Naive thymus-derived CD4-positive, alpha-beta T cell (primary cell): ENCODE results near the gene FCAMR. TPM values are rescaled to one million over a fixed set of nuclear protein-coding genes. Genes with fewer than 3 reads are reported as not detected.

ENCODE experiments used
- ATAC-seq: fragments of 150-1000 bp; cut with Tn5 transposase; 2 replicates; pipeline ENCODE4 v1.10.0; 2021; ENCODE audit warnings: mild to moderate bottlenecking, moderate library complexity
- CTCF ChIA-PET: fragments of 350-600 bp; sonication (Branson Sonifier 250); formaldehyde crosslinking; loops from one replicate; lab custom pipeline; 2021; ENCODE audit warnings: antibody characterized with exemption; lab: Charles Lee
- POLR2A ChIA-PET: fragments of 350-600 bp; sonication (Branson Sonifier 250); formaldehyde crosslinking; loops from one replicate; lab custom pipeline; 2021; ENCODE audit warnings: antibody characterized with exemption, inconsistent platforms; lab: Charles Lee
- DNase-seq, 9 donors: peaks; one replicate each; pipeline versions ENCODE4 v3.0.0 to v3.0.0-alpha.2; 2020 to 2022; ENCODE audit warnings: mixed read lengths in 1 of 9
- H3K27ac ChIP-seq: one replicate; pipeline ENCODE4 v1.7.0; 2013; ENCODE audit warnings: mild to moderate bottlenecking, low read depth, low read length, moderate library complexity
- H3K27me3 ChIP-seq, 2 donors: one replicate each; pipeline ENCODE4 v1.7.0; 2013; ENCODE audit warnings: low read length in 2 of 2, mild to moderate bottlenecking in 2 of 2, moderate library complexity in 2 of 2; ENCODE audit not compliant: control insufficient read depth in 2 of 2, insufficient read depth in 2 of 2
- H3K36me3 ChIP-seq, 3 experiments: 1 replicate in 2 of 3; 2 replicates in 1 of 3; pipeline ENCODE4 v1.7.0; 2013; ENCODE audit warnings: low read length in 3 of 3, mild to moderate bottlenecking in 3 of 3, moderate library complexity in 1 of 3; ENCODE audit not compliant: insufficient read depth in 3 of 3, control insufficient read depth in 2 of 3
- H3K4me1 ChIP-seq, 2 donors: one replicate each; pipeline ENCODE4 v1.7.0; 2013; ENCODE audit warnings: low read length in 2 of 2, mild to moderate bottlenecking in 2 of 2, moderate library complexity in 1 of 2; ENCODE audit not compliant: control insufficient read depth in 2 of 2, insufficient read depth in 2 of 2
- H3K4me3 ChIP-seq: 2 replicates; pipeline ENCODE4 v1.7.0; 2013; ENCODE audit warnings: mild to moderate bottlenecking, low read length
- H3K9me3 ChIP-seq, 3 experiments: 1 replicate in 2 of 3; 2 replicates in 1 of 3; pipeline ENCODE4 v1.7.0; 2013; ENCODE audit warnings: low read length in 3 of 3; ENCODE audit not compliant: control insufficient read depth in 2 of 3
- H3K27ac Mint-ChIP-seq, 9 donors: one replicate each; pipeline ENCODE4 v1.8.0; 2020 to 2022; ENCODE audit warnings: mixed read lengths in 9 of 9, mild to moderate bottlenecking in 8 of 9, moderate library complexity in 5 of 9, inconsistent platforms in 2 of 9
- H3K27me3 Mint-ChIP-seq, 5 donors: one replicate each; pipeline ENCODE4 v1.8.0; 2021 to 2022; ENCODE audit warnings: mixed read lengths in 5 of 5, mild to moderate bottlenecking in 1 of 5
- H3K36me3 Mint-ChIP-seq, 5 donors: one replicate each; pipeline ENCODE4 v1.8.0; 2020 to 2022; ENCODE audit warnings: mixed read lengths in 5 of 5, mild to moderate bottlenecking in 3 of 5, inconsistent platforms in 1 of 5
- H3K4me1 Mint-ChIP-seq, 7 donors: one replicate each; pipeline ENCODE4 v1.8.0; 2020 to 2022; ENCODE audit warnings: mixed read lengths in 7 of 7, mild to moderate bottlenecking in 3 of 7, inconsistent platforms in 1 of 7
- H3K4me3 Mint-ChIP-seq, 10 donors: one replicate each; pipeline ENCODE4 v1.8.0; 2020 to 2022; ENCODE audit warnings: mild to moderate bottlenecking in 10 of 10, mixed read lengths in 10 of 10, moderate library complexity in 6 of 10, inconsistent platforms in 2 of 10
- H3K9me3 Mint-ChIP-seq, 11 donors: one replicate each; pipeline ENCODE4 v1.8.0; 2020 to 2022; ENCODE audit warnings: mixed read lengths in 11 of 11, mild to moderate bottlenecking in 4 of 11, inconsistent platforms in 1 of 11, moderate library complexity in 1 of 11
- intact Hi-C, 2 donors: fragments of 100-400 bp; cut with micrococcal nuclease; formaldehyde crosslinking; loops; one replicate each; pipeline ENCODE4 v1.15.1; 2023
- polyA plus RNA-seq, 2 donors: library from polyadenylated mRNA; unstranded; fragments of 300-500 nt; fragmentation: Illumina TruSeq; gene quantifications; one replicate each; pipeline ENCODE4 v1.2.3, GENCODE V29; 2021
- total RNA-seq, 6 experiments: library from RNA in 5 of 6; stranded (reverse) in 5 of 6; gene quantifications; 1 replicate in 5 of 6; 2 replicates in 1 of 6; pipeline ENCODE4 v1.2.3 and lab custom pipeline; 2021 to 2026

FCAMR gene
- total and polyA plus RNA-seq, 7 experiments from 2014 or later, result not detected

DNA sequence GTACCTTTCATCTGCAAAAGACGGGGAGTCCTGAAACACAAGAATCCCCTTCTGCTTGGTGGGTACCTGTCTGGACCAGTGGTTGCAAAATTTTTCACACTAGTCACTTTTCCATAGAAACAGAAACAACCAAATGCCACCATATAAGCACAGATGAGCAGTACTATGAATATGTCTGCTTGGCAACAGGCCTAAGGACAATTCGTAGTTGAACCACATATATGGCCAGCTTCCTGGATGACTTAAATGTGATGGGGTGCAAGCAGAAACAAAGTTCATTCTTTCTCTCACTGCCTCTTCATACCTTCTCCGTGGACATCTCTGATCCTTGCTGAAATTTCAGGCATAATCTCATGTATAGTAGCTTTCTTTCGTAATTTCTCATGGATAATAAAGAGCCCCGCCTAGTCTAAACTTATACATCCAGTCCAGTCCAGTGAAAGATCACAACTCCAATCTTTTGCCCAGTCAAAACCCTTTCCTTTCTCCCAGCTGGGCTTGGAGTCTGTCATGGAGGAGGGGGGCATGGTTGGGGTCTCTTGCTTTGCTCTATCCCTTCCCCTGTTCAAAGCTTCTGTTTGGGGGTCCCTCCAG, 7.0 kb downstream of the FCAMR start:
- H3K9me3 Mint-ChIP-seq, result no peaks in the 10 kb centered on the region
- no peak overlapping the region for H3K27ac ChIP-seq
- no peak overlapping the region for H3K27ac Mint-ChIP-seq
- peaks cover 30 to 50% (median 42%) of the 10 kb centered on the region in 7 donors for H3K4me1 Mint-ChIP-seq
- no peaks in the 10 kb centered on the region for H3K27me3 Mint-ChIP-seq
- H3K4me3 Mint-ChIP-seq, result no peak overlapping the region
- ATAC-seq (no peak), DNase-seq (no peak)
- H3K9me3 ChIP-seq, result no peaks in the 10 kb centered on the region
- no peaks in the 10 kb centered on the region for H3K27me3 ChIP-seq
- H3K4me3 ChIP-seq, result no peak overlapping the region
- intact Hi-C loops, result no loop called here
- ChIA-PET POLR2A (interaction anchor here (0.8 to 1.4 kb wide), 5 partner anchors 9 to 250 kb away, joined by 3 to 5 read pairs (median 3); partner anchors contain the start of gene FCMR), CTCF (no interaction called here)
- peaks cover 3 to 28% of the 10 kb centered on the region in 2 donors for H3K4me1 ChIP-seq
- H3K36me3 ChIP-seq, result no peaks in the 10 kb centered on the region
- no peaks in the 10 kb centered on the region for H3K36me3 Mint-ChIP-seq

DNA sequence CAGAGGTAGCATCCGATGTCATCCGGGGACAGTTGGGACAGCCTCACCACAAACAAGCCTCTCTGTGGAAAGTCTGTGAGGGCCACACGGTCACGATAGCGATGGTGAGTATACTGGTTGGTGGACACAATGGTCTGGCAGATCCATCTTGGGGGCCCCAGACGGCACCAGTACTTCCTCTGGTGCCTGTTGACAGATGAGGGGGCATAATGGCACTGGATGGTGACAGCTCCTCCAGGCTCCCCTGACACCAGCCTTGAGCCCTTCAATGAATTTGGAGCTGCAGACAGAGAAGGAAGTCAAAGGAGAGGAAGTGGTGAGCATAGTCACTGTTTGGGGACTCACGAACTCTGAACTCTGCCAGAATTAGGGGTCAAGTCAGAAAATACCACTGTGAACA, 8.0 kb downstream of the FCAMR start:
- peak overlapping the region in 2 of 9 donors; percentile 16 to 53 for H3K27ac Mint-ChIP-seq
- POLR2A ChIA-PET, result interaction anchor here (0.8 to 1.4 kb wide), 6 partner anchors 18 to 249 kb away, joined by 3 to 5 read pairs (median 4); partner anchors contain the start of gene FCMR
- no peaks in the 10 kb centered on the region for H3K36me3 Mint-ChIP-seq
- ATAC-seq (peak; percentile 65), DNase-seq (peak in 1 of 9 donors; percentile 21)
- no peaks in the 10 kb centered on the region for H3K27me3 Mint-ChIP-seq
- peak overlapping the region in 4 of 10 donors; percentile 0 to 44 (median 38) for H3K4me3 Mint-ChIP-seq
- peaks cover 3 to 18% of the 10 kb centered on the region in 2 donors for H3K4me1 ChIP-seq
- CTCF ChIA-PET, result interaction anchor here (0.7 to 1.3 kb wide), 2 partner anchors 30 to 227 kb away, joined by 3 read pairs; no protein-coding TSS in a partner anchor
- H3K9me3 Mint-ChIP-seq, result no peaks in the 10 kb centered on the region
- H3K4me1 Mint-ChIP-seq, result peaks cover 20 to 40% (median 33%) of the 10 kb centered on the region in 7 donors
- no peak overlapping the region for H3K27ac ChIP-seq
- H3K4me3 ChIP-seq, result no peak overlapping the region
- H3K9me3 ChIP-seq, result no peaks in the 10 kb centered on the region
- H3K27me3 ChIP-seq, result no peaks in the 10 kb centered on the region
- intact Hi-C loops, result no loop called here
- H3K36me3 ChIP-seq, result no peaks in the 10 kb centered on the region

DNA sequence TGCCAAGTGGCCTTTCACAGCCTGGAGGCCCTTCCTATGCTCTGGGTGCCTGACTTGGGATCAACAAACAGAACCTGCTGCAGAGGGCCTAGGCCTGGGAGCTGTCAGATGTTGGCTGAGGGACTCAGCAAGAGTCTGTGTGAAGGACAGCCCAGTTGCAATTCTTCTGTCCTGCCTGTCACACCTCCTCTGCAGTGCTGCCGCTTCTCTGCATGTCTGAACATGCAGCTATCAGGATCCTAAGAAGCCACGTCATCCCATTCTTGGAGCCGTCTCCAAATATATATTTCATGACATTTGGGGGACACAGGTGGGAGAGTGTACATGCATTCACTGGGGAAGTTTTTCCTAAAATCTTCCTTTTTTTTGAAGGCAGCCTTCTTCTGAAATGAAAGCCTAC, 8.6 kb downstream of the FCAMR start:
- no peaks in the 10 kb centered on the region for H3K27me3 ChIP-seq
- no peaks in the 10 kb centered on the region for H3K9me3 Mint-ChIP-seq
- H3K4me1 ChIP-seq, result peaks cover 3 to 12% of the 10 kb centered on the region in 2 donors
- intact Hi-C loops, result no loop called here
- CTCF ChIA-PET, result interaction anchor here (1.0 to 1.3 kb wide), 2 partner anchors 20 to 227 kb away, joined by 3 to 4 read pairs; no protein-coding TSS in a partner anchor
- no peak overlapping the region for H3K4me3 ChIP-seq
- no peaks in the 10 kb centered on the region for H3K36me3 Mint-ChIP-seq
- ATAC-seq (no peak), DNase-seq (no peak)
- no peak overlapping the region for H3K4me3 Mint-ChIP-seq
- no peak overlapping the region for H3K27ac ChIP-seq
- no peaks in the 10 kb centered on the region for H3K9me3 ChIP-seq
- peak overlapping the region in 1 of 9 donors; percentile 42 for H3K27ac Mint-ChIP-seq
- peaks cover 14 to 37% (median 27%) of the 10 kb centered on the region in 7 donors for H3K4me1 Mint-ChIP-seq
- H3K36me3 ChIP-seq, result no peaks in the 10 kb centered on the region
- no peaks in the 10 kb centered on the region for H3K27me3 Mint-ChIP-seq
- POLR2A ChIA-PET, result interaction anchor here (0.8 to 1.4 kb wide), 5 partner anchors 18 to 40 kb away, joined by 3 to 5 read pairs (median 3); partner anchors contain the start of gene FCMR

DNA sequence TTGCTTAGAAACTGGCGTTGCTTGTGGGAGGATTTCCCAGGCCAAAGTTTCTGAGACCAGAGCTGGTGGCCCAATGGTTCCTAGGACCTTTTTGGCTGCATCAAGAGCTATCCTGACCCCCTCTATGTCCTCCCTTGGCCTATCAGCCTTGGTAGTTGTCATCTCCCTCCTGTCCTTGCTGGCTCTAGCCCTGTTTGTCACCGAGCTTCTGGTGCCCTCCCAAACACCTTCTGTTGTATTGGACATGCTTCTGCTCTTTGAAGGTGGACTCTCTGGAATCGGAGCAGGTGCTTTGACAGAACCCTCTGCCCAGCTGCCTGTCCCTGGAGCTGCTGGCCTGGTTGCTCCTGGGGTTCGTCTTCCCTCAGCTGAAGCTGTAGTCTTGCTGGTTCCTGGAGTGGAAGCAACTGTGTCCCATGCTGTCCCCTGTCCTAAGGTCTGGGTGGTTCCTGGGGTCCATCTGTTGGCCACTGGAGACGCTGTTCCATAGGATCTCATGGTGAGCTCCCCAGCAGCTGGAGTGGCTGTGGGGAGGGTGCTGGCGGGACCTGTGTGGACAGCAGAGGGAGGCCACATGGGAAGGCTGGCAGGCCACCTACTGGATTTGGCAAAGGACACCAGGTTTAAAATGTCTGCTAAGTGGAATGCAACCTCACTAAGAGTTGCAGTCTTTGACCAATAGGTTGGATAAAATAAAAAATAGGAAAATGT, 9.4 kb downstream of the FCAMR start:
- no peaks in the 10 kb centered on the region for H3K27me3 Mint-ChIP-seq
- Histone ChIP-seq H3K27me3 (no peaks in the 10 kb centered on the region), H3K9me3 (no peaks in the 10 kb centered on the region), H3K4me3 (no peak overlapping the region), H3K4me1 (peaks cover 3 to 11% of the 10 kb centered on the region in 2 donors), H3K36me3 (no peaks in the 10 kb centered on the region), H3K27ac (no peak overlapping the region)
- intact Hi-C loops, result no loop called here
- ChIA-PET CTCF (interaction anchor here (1.0 kb wide), 1 partner anchor 21 kb away, joined by 4 read pairs; no protein-coding TSS in a partner anchor), POLR2A (interaction anchor here (0.9 kb wide), 1 partner anchor 39 kb away, joined by 3 read pairs; the partner anchor contains the start of gene FCMR)
- H3K9me3 Mint-ChIP-seq, result no peaks in the 10 kb centered on the region
- H3K27ac Mint-ChIP-seq, result peak overlapping the region in 1 of 9 donors; percentile 39
- ATAC-seq (no peak), DNase-seq (no peak)
- peaks cover 13 to 36% (median 24%) of the 10 kb centered on the region in 7 donors for H3K4me1 Mint-ChIP-seq
- H3K36me3 Mint-ChIP-seq, result no peaks in the 10 kb centered on the region
- no peak overlapping the region for H3K4me3 Mint-ChIP-seq

DNA sequence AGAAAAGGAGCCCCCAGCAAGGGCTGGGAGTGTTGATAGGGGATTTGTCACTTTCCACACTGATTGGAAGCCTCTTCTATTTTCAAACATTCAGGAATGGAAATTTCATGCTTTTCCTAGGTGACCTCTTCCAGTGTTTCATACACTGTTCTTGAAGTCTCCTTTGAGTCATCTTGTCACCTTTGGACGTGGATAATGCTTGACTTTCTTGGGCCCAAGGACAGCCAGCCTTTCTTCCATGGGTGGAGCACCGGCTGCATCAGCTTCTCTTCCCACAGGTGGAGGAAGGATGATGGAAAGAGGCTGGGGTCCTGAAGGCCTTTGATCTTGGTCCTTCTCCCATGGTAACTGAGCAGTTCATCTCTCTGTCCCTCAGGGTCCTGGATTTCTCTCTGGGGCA, 12.1 kb downstream of the FCAMR start:
- Mint-ChIP-seq H3K9me3 (no peaks in the 10 kb centered on the region), H3K4me3 (no peak overlapping the region), H3K27ac (no peak overlapping the region), H3K27me3 (no peaks in the 10 kb centered on the region), H3K4me1 (peaks cover 14 to 38% (median 18%) of the 10 kb centered on the region in 7 donors), H3K36me3 (no peaks in the 10 kb centered on the region)
- Histone ChIP-seq H3K27me3 (no peaks in the 10 kb centered on the region), H3K27ac (no peak overlapping the region), H3K4me1 (peaks cover 3 to 11% of the 10 kb centered on the region in 2 donors), H3K36me3 (no peaks in the 10 kb centered on the region), H3K9me3 (no peaks in the 10 kb centered on the region), H3K4me3 (no peak overlapping the region)
- intact Hi-C loops, result no loop called here
- DNase-seq (no peak), ATAC-seq (no peak)
- ChIA-PET CTCF (interaction anchor here (0.6 to 2.0 kb wide), 2 partner anchors 25 to 305 kb away, joined by 3 to 5 read pairs; no protein-coding TSS in a partner anchor), POLR2A (interaction anchor here (0.8 to 1.3 kb wide), 2 partner anchors 52 to 225 kb away, joined by 3 read pairs; no protein-coding TSS in a partner anchor)

DNA sequence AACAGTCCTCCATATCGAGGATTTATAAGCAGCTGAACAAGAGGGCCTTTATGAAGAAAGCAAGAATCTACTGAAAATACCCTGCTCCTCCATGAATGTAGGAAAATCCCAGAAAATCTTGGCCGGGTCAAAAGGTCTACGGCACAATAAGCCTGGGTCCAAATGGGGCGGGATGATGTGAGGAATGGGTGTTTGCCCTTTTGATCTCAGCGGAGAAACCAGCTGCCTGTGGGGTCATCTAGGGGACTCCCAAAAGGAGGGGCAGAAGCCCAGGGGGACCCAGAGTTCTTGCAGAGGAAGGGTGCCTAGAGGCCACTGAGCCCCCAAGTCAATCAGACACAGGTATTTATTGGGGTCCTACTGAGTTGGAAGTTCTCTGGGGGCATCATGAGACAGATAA, 12.6 kb downstream of the FCAMR start:
- Histone ChIP-seq H3K9me3 (no peaks in the 10 kb centered on the region), H3K27me3 (no peaks in the 10 kb centered on the region), H3K36me3 (no peaks in the 10 kb centered on the region), H3K4me3 (no peak overlapping the region), H3K4me1 (peaks cover 3 to 8% of the 10 kb centered on the region in 2 donors), H3K27ac (no peak overlapping the region)
- CTCF ChIA-PET, result interaction anchor here (0.6 to 2.0 kb wide), 3 partner anchors 25 to 304 kb away, joined by 3 to 5 read pairs (median 3); no protein-coding TSS in a partner anchor
- Mint-ChIP-seq H3K4me3 (no peak overlapping the region), H3K9me3 (no peaks in the 10 kb centered on the region), H3K27me3 (no peaks in the 10 kb centered on the region), H3K36me3 (no peaks in the 10 kb centered on the region), H3K4me1 (peaks cover 10 to 33% (median 13%) of the 10 kb centered on the region in 7 donors), H3K27ac (no peak overlapping the region)
- ATAC-seq (no peak), DNase-seq (no peak)
- POLR2A ChIA-PET, result interaction anchor here (0.8 to 1.3 kb wide), 2 partner anchors 52 to 224 kb away, joined by 3 read pairs; no protein-coding TSS in a partner anchor
- intact Hi-C loops, result no loop called here
